Ammon's horn (tissue), 1 donor: ENCODE data around the gene MYOZ2.

Source experiments
- DNase-seq: peaks from one replicate; pipeline ENCODE4 v3.0.0-alpha.2; 2016; ENCODE audit warnings: low spot score

The MYOZ2 gene

GRCh38 chr4:119197772-119198212 is 62.2 kb downstream of the MYOZ2 start:
- no peak for DNase-seq

- DNase-seq, result no peak
These were observed 69.3 kb downstream of the MYOZ2 start for GRCh38 chr4:119204916-119205315.

DNA sequence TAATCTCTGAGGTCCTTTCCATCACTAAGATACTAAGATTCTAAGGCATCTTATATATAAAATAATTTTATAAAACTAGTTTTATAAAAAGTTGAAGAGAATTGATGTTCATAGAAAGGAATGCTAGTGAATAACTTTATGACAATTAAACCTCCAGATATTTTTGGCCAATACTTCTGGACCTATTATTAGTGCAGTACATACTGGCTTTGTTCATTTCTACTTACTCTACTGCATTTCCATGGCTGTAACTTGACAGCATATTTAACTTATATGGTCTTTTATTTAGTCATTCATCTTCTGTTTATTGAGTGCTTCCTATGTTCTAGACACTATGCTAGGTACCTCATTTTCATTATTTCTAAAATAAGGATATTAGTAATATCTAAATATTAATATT is 70.1 kb downstream of the MYOZ2 start:
- DNase-seq, result no peak

DNA sequence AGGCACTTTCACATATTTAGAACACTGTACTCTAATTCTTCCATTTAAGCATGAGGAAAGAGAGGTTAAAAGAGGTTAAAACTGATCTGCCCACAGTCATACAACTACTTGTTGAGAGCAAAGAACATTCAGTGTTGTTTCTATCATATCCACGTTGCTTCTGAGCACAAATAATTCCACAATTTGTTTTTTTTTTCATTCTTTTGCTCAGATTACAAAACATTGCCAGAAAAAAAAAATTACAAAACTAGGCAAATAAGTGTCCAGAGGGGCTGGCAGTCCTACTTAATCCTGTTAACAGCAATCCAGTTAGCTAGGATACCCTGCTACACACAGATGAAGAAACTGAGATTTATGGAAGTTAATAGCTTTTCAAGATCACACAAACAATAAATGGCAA is 70.5 kb downstream of the MYOZ2 start:
- no peak for DNase-seq

GRCh38 chr4:119207051-119207450 is 71.4 kb downstream of the MYOZ2 start:
- no peak for DNase-seq

- no peak for DNase-seq
These were observed 73.4 kb downstream of the MYOZ2 start for GRCh38 chr4:119209077-119209476.

DNA sequence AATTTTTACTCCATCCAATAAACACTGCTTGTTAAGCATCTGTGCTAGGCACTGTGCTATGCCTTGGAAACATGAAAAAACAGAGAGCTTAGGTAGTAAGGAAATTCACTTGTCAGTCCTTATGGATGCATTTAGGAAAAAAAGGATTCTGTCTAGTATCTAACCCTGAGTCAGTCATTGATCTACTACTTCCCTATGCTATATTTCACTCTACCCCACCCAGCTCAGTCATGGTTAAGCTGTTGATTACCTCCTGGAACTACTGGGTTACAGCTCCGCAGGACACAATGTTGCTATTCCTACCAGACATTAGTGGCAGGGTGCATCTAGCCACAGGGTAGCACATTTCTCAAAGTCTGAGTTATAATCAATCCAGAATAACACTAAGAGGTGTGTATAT is 74.0 kb downstream of the MYOZ2 start:
- DNase-seq, result no peak

DNA sequence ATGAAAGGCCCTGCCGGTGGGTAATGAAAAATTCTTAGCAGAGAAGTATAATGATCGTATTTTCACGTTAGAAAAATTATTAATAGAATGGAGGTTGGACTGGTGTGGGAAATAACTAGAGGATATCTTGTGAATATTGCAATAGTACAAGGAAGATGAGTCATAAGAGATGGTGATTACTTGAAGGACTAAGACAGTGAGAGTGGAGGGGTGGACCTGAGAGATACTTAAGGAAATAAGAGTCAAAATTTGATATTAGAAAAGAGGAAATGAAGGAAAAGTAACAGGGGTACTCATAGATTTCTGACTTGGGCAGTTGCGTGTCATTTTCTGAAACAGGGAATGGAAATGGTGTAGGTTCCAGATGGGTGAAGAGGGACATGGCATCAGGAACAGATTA is 75.1 kb downstream of the MYOZ2 start:
- DNase-seq, result no peak

DNA sequence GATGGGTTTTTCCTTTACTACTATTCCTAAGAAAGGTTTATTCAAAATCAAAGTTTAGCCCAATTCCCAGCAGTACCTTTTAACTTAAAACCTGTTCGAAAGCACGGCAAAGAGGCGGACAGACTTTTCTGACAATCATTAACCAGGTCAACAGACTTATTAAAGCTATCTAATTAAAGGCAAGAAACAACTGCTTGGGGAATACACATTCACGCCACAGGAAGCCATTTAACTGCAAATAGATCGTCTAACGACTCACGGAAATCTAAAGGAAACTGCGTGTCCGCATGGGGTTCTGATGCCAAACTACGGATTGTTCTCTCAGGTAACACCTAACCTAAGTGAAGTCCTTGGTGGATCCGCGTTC is 76.2 kb downstream of the MYOZ2 start:
- no peak for DNase-seq

DNA sequence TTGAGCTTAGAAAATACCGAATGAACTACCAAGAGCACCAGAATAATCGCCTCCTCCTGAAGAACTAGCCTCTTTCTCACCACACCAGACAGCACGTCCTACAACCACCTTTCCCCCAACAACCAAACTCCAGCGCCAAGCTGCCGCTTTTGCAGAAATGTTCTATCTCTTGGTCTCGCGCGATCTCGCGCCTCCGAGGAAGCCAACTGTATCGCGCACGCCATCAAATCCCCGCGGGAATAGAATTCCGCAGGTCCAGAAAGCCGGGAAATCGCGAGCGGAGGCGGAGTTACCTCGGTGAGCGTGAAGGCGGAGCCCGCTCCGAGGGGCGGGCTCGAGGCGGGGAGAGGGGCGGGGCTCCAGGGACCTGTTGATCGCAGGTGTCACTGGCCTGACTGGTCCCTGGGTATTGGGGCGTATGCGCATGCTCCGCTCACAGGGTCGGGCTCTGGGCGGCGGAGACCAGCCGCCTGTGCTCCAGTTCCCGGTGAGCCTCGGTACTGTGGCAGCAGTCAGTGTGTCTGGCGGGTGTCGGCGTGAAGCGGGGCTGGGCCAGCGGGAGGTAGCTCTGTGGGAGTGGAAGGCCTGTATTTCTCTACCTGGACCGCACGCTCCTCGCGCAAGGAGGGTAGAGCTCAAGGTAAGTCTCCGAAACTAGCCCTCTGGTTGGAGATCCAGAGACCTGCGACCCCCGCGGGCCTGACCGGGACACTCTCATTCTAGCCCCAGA is 76.8 kb downstream of the MYOZ2 start, which contains the start of gene USP53:
Gene USP53 (plus strand): TSS at position 480 of the 730 bp plus-strand sequence. CDS start 27,047 bp downstream, outside the sequence.
- peak; percentile 93 for DNase-seq

- peak; percentile 84 for DNase-seq
These were observed 77.5 kb downstream of the MYOZ2 start for GRCh38 chr4:119212964-119213606.

- no peak for DNase-seq
These were observed 82.5 kb downstream of the MYOZ2 start for GRCh38 chr4:119218093-119218492.

GRCh38 chr4:119221412-119221811 is 85.8 kb downstream of the MYOZ2 start:
- no peak for DNase-seq

- no peak for DNase-seq
These were observed 92.1 kb downstream of the MYOZ2 start for GRCh38 chr4:119227690-119228089.

- no peak for DNase-seq
These were observed 92.8 kb downstream of the MYOZ2 start for GRCh38 chr4:119228406-119228805.

- DNase-seq, result no peak
These were observed 94.5 kb downstream of the MYOZ2 start for GRCh38 chr4:119229908-119230687.

DNA sequence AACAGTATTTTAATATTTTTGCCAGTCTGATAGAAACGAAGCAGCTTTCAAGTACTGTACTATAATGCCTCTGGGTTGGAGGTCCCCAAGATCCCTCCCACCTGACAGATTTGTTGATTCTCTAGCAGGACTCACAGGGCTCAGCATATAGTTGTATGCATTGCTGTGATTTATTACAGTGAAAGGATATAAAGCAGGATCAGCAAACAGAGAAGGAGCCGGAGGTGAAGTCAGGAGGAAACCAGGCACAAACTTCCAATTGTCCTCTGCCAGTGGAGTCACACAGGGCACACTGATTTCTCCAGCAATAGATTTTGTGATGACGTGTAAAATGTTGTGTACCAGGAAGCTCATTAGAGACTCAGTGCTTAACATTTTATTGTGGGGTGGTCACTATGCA is 95.9 kb downstream of the MYOZ2 start:
- DNase-seq, result no peak

GRCh38 chr4:119232286-119232685 is 96.7 kb downstream of the MYOZ2 start:
- DNase-seq, result no peak

GRCh38 chr4:119233191-119233590 is 97.6 kb downstream of the MYOZ2 start:
- DNase-seq, result no peak

- no peak for DNase-seq
These were observed 98.1 kb downstream of the MYOZ2 start for GRCh38 chr4:119233750-119234149.

DNA sequence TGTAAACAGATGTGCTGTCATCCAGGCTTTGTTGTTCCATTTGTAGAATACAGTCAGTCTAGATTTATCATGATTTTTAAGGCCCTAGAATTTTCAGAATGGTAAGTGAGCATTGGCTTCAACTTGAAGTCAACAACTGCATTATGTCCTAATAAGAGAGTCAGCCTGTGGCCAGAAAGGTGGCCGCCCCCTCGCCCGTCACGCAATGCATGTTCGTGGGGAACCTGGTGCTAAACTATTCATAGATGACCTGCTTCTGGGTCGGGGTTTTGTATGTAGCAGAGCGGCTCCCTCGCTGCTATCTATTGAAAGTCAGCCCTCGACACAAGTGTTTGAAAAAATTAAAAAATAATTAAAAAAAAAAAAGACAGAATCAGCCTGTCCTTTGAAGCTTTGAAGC is 101.6 kb downstream of the MYOZ2 start:
- DNase-seq, result no peak
